VCaP (cell line): ENCODE data around the gene CADPS.

Source experiments
- H3K27ac ChIP-seq: fragments of 450-650 bp; 2 replicates; pipeline ENCODE4 v1.5.1; 2017
- CTCF ChIP-seq: fragments of 450-650 bp; conservative IDR thresholded peaks from 2 replicates; pipeline ENCODE4 v1.5.1; 2017; ENCODE audit warnings: mild to moderate bottlenecking, moderate library complexity

CADPS gene

GRCh38 chr3:62839748-62840147 lies 35.5 kb downstream of the CADPS start:
- H3K27ac ChIP-seq, result no peak overlapping the region
- no peak for TF ChIP-seq CTCF

- no peak overlapping the region for H3K27ac ChIP-seq
- no peak for TF ChIP-seq CTCF
These were observed 38.0 kb downstream of the CADPS start for GRCh38 chr3:62837145-62837787.

- no peak for TF ChIP-seq CTCF
- H3K27ac ChIP-seq, result no peak overlapping the region; the same call in 1 of the 2 replicates
These were observed 39.5 kb downstream of the CADPS start for GRCh38 chr3:62835554-62836236.

GRCh38 chr3:62833538-62833937 lies 41.7 kb downstream of the CADPS start:
- peak; percentile 58 for TF ChIP-seq CTCF
- H3K27ac ChIP-seq, result no peak overlapping the region

GRCh38 chr3:62832553-62832952 lies 42.7 kb downstream of the CADPS start:
- TF ChIP-seq CTCF, result no peak
- no peak overlapping the region for H3K27ac ChIP-seq

GRCh38 chr3:62830727-62831322 lies 44.4 kb downstream of the CADPS start:
- no peak overlapping the region for H3K27ac ChIP-seq
- TF ChIP-seq CTCF, result no peak

GRCh38 chr3:62827550-62827949 lies 47.7 kb downstream of the CADPS start:
- no peak overlapping the region for H3K27ac ChIP-seq
- no peak for TF ChIP-seq CTCF
